Activated T-helper 1 cell treated with Interleukin-2 at 50 U/mL for 16 hours (primary cell): ENCODE measurements around the gene NRDE2.
"Not testable (repeated sequence)": the region's sequence is repeated elsewhere in the genome, so short reads cannot be mapped to it uniquely, and the experiment has no call there.

Source experiments
- DNase-seq: peaks from one replicate; pipeline ENCODE4 v3.0.0-alpha.2; 2020; ENCODE audit warnings: low read depth

The NRDE2 gene

DNA sequence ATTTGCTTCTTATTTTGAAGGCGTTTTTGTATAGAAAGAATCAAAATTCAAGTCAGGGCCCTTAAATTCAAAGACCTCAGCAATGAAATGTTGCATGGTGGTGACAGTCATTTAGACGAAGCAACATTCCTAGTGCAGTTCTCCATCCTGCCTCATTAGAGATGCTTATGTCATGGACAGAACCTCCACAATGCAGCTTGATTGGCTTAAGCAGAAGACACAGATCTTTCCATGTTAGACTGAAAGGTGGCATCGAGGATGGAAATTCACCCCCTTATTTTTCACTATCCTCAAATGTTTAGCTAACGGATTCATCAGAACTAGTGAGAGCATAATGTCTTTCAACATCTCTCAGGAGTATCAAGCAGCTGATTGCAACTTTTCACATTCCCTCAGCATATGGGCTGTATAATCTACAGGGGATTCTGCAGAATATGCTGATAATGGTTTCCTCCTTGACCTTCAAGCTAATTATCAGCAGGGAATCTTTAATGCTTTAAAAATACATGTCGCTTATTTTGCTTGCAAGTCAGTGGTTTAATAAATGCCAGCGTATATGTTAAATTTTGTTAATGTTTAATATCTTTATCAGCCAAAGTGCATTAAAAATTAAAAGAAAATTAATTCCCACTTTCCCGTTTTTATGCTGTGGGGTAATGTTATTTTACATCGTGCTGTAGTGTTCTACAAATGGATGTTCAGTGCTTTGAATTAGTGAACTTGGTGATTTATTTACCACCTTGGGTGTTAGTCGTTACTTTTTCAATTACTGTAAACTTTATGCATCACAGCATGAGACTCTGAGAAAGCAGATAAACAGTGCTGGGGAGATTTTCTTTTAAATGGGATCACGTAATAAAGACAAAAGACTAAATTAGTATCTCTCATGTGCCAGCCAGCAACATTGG lies 12.8 kb upstream of the NRDE2 start:
- DNase-seq: no peak

DNA sequence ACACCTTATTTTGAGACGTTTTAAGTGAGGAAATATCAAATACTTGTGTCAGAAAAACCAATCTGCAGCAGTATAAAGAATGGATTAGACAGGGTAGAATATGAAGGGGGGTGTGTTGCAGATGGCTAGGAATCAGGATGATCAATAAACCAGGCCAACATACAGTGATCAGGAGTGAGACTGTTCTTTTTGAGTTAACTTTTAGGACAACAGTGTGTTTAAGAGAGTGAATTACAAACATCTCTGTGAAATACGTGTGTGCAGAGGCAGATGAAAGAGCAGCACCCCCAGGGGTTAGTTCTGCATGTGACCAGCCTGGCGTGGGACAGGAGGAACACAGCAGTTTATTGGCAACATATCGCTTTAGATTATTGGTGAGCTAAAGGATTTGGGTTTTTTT lies 10.6 kb upstream of the NRDE2 start:
- no peak for DNase-seq

DNA sequence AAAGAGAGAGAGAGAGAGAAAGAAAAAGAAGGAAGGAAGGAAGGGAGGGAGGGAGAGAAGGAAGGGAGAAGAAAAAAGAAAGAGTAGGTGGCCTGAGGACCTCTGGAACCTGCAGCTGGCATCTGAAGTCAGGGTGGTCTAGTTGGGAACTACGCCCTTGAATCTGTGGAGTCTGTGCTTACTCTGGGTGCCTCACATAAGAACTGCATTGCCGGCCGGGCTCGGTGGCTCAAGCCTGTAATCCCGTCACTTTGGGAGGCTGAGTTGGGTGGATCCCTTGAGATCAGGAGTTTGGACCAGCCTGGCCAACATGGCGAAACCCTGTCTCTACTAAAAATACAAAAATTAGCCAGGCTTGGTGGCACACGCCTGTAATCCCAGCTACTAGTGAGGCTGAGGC lies 10.0 kb upstream of the NRDE2 start:
- DNase-seq: no peak

DNA sequence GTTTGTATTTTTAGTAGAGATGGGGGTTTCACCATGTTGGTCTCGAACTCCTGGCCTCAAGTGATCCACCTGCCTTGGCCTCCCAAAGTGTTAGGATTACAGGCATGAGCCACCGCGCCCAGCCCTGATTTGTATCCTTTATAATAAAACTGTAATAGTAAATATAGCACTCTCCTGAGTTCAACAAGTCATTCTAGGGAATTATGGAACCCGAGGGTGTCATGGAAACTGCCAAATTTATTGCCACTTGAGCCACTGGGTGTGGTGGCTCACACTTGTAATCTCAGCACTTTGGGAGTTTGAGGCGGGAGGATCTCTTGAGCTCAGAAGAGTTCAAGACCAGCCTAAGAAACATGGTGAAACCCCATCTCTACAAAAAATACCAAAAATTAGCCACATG lies 9.5 kb upstream of the NRDE2 start:
- not testable (repeated sequence) for DNase-seq

DNA sequence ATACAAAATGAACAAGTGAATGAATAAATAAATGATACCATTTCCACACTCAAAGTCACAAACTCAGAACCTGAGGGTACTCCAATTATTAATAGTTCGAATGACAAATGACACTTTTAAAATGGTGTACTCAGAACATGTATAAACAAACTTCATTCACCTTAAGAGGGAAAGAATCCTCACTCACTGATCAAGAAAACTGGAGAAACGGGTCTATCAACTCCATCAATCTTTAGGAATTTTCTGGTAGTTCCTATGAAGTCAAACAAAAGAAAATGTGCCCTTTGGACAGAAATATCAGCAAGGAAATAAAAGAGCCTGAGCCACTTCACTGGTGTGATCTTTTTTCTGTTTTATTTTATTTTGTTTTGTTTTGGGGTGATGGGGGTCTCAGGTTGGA lies 5.2 kb upstream of the NRDE2 start:
- no peak for DNase-seq

DNA sequence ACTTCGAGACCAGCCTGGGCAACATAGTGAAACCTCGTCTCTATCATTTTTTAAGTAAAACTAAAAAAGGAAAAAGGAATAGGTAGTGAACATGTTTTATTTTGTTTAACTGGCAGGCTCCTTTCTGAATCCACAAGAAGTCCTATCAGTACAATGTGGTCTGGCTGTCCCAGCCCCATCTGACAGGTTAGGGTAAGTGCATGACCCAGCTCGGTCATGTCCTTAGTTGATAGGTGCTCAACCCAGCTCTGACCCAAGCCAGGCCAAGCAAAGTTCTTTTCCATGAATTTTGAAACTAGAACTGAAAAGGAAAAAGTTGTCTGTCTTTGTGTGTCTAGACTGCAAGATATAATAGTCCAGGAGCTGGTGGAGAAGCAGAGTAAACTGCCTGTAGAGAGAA lies 4.7 kb upstream of the NRDE2 start:
- no peak for DNase-seq

DNA sequence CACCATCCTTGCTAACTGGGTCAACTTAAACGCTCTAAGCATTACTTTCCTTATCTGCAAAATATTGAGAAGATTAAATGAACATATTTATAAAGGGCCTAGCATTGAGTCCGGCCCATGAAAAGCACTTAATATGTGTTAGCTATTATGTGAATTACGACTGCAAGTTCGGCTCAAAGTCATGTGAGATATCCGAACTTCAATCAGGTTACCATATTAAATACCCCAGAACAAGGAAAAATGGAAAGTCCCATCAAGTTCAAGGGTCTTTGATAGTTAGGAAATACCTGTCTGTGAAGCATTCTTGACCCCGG lies 487 bp upstream of the NRDE2 start:
- DNase-seq: no peak

DNA sequence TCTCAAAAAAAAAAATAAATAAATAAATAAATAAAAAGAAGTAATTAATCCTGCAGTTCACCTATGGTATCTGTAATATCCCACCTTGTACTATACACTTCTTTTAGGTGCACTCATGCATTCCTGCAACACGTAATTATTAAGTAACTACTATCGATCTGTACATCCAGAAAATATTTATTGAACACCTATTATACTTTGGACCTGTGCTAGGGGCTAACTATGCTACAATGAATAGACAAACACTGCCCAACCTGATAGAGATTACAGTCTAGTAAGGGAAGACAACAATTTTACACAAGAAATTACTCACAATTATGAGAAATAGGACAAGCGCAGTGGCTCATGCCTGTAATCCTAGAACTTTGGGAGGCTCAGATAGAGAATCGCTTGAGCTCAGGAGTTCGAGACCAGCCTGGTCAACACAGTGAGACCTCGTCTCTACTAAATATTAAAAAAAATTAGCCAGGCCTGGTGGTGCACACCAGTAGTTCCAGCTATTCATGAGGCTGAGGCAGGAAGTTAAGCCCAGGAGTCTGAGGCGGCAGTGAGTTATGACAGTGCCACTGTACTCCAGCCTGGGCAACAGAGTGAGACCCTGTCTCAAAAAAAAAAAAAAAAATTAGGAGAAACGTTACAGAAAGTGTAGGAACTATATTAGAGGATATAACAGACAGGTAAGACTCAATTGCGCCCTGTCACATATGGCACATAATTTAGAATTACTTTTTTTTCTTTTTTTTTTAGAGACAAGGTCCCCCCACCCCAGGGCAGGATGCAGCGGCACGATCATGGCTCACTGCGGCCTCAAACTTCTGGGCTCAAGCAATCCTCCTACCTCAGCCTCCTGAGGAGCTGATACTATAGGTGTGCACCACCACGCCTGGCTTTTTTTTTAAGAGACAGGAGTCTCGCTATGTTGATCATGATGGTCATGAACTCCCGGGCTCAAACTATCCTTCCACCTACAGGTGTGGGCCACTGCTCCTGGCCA lies 1.2 kb downstream of the NRDE2 start:
- DNase-seq: no peak

DNA sequence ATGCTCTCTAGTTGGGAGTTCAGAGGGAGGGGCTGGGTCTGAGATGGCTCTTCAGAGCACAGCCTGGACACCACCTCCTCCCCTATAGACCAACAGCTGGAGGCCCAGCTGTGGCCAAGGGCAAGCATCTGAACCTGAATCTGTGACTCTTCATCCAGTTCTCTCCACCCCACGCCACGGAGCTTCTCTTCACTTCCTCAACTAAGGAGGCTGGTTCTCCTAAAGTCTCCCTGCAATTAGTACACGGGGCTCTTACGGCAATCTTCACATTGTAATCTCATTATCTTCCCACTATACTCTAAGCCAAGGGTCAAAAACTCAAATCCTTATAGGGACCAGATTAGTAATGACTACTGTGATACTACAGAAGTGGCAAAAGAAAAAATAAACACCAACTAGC lies 9.8 kb downstream of the NRDE2 start:
- no peak for DNase-seq

DNA sequence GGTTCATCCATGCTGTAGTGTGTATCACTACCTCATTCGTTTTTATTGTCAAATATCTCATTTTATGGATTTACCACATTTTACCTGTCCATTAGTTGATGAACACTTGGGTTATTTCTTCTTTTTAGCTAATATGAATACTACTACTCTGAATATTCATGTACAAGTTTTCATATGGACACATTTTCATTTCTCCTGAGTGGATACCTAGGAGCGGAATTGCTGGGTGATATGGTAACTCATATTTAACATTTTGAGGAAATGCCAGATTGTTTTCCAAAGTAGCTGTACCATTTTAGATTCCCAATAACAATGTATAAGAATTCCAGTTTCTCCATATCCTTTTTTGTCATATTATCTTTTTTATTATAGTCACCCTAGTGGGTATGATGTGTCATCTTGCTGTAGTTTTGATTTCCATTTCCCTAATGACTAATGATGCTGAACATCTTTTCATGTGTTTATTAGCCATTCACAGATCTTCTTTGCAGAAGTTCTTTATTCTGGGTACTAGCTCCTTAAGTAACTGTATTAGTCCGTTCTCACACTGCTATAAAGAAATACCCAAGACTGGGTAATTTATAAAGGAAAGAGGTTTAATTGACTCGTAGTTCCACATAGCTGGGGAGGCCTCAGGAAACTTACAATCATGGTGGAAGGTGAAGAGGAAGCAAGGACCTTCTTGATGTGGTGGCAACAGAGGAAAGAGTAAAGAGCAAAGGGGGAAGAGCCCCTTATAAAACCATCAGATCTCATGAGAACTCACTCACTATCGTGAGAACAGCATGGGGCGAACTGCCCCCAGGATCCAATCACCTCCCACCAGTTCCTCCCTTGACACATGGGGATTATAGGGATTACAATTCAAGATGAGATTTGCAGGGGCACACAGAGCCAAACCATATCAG lies 11.9 kb downstream of the NRDE2 start:
- no peak for DNase-seq

DNA sequence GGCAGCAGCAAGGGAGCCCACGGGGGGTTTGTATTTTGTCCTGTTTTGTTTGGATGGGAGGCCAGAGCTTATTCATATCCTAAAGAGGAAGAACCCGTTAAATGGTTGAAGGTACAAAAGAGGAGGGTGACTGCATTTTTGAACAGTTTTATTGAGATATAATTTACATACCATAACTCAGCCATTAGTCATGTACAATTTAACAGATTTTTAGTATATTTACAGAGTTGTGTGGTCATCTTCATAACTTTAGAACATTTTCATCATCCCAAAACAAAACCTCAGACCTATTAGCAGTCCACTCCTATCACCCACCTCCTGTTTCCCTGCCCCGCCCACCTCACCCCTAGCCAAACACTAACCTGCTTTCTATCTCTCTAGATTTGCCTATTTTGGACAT lies 12.6 kb downstream of the NRDE2 start:
- no peak for DNase-seq

DNA sequence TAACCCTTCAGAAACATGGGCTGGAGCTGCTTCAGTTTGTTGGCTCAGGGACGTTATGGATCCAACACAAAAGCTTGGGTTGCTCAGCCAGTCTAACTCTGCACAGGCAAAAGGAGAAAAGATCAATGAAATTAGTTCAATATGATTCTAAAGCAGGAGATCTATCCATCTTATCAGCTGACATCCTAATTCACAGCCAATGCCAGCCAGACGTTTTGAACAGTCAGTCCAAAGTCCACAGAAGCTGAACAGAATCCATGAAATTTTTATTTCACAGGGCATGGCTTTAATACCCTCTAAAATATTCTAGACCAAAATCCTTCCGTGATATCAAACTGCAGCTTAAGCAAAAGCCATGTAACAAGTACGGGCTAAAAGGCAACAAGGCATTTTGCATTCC lies 13.7 kb downstream of the NRDE2 start:
- DNase-seq: no peak

DNA sequence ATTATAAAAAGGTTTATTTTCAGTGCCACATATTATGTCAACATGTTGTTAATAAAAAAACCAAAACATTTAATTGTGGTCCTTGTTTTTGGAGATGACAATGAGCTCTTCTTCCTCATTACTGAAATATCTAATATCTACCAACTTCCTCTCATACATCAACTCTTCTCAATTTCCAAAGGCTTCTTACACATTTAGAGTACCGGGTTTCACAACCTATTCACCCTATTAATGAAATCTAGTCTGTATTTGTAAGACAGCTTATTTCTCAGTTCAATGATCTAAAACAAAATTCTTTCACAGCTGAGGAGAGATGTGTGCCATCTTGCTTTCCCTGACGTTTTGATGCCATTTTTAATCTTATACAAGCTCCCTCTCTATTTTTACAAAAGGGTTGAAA lies 14.5 kb downstream of the NRDE2 start:
- no peak for DNase-seq

DNA sequence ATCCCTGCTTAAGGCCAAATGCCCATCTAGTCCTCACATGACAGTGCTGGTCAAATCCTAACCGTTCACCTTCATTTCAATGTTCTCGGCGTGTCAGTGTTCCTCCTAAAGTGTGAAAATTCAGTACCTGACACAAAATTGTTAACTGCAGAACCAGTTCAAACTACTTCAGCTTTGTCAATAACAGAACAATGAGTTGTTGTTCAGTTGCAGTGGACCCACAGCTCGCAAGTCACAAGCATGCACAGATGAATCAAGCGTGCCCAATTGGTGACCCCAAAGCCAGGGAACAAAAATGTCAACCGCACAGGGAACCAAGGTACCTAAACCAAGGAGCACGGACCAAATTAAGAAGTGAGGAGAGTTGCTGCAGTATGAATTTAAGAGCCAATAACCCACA lies 23.2 kb downstream of the NRDE2 start:
- no peak for DNase-seq

DNA sequence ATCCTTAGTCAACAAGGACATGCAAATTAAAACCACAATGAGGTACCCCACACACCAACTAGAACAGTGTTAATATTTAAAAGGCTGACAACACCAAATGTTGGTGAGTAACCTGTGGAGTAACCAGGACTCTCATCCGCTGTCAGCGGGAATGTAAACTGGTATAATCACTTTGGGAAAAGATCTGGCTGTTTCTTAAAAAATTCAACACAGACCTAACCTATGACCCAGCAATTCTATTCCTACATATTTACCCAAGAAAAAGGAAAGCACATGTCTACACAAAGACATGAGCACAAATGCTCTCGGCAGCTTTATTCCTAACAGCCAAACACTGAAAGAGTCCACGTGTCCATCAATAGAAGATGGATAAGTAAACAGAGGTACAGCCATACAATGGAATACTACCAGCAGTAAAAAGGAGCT lies 26.6 kb downstream of the NRDE2 start:
- DNase-seq: no peak

DNA sequence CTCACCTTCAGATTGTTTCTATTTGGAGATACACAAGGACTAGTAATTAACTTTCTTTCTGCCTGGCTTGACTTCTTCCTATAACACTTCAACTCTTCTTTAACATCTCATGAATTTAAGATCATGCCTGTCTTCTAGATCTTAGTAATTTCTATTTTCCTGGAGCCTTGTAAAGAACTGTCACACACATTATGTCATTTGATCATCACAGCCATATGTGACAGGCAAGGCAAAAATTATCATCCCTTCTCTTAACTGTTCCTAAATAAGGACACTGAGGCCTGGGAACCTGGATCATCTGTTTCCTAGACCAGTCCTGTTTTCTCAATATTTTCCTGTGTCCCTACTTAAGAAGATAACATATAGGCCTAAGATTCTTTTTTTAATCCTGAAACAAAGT lies 27.2 kb downstream of the NRDE2 start:
- DNase-seq: no peak

DNA sequence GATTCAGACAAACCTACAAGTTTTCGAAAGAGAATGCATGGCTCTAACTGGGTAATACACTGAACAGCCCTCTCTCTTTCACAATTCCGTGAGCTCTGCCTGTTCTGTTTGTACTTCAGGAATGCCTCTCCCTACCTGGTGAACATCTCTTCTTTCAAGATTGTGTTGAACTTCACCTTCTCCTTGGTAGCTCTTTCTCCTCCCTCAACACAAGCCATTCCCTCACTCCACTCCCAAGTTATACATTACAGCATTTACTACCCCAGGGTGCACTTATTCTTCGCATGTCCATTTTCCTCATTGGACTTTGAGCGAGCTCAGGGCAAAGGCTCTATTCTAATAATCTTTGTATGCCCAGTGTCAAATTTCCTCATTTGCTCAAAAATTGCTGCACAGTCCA lies 28.3 kb downstream of the NRDE2 start:
- DNase-seq: no peak

DNA sequence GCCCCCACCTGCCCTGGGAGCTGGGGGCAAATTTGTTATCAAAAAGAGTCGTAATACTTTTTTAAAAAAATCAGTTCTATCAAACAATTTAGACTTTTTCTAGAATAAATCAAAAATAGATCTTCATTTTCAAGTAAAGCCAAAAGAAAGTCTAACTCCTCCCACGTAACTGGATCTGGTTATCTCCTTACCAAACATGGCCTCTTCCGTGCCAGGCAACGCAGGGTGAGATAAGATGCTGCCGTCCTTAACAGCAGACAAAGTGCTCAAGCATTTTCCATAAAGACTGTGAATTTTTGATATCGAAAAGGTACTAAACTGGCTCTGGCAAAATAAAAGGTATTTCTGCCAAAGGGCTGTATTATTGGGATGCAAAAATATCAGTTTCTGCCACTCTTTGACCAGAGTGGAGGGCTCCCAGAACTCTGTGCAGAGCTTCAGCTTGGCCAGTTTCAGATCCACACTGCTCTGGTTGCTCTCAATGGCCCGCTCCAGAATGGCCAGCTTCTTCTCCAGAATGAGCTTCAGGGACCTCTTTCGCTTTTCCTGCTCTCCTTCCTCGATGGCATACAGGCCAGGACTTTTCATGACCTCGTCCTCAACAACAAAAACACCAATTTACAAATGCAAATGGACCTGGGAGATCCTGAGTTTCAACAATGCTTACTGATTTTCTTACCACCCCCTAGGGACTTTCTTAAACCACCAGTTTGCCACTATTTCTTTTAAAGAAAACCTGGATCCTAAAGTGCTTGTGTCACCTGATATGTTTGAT lies 29.0 kb downstream of the NRDE2 start:
- no peak for DNase-seq

DNA sequence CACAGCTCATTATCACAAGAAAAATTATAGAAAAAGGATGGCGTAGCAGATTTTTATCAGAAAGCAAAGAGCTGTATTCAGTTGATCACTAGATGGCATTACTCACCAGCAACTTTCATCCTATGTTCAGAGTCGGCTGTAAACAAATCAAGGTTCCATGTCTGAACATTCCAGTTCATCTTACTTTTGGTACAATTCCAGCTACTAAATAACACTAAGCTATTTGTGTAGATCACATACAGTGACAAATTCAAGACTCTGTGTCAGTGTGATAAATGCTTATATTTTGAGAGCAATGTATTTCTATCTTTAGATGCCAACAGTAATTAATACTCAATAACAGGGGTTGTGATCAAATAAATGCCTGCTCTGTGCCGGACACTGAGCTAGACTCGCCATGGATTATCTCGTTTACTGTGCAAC lies 30.1 kb downstream of the NRDE2 start:
- DNase-seq: no peak

DNA sequence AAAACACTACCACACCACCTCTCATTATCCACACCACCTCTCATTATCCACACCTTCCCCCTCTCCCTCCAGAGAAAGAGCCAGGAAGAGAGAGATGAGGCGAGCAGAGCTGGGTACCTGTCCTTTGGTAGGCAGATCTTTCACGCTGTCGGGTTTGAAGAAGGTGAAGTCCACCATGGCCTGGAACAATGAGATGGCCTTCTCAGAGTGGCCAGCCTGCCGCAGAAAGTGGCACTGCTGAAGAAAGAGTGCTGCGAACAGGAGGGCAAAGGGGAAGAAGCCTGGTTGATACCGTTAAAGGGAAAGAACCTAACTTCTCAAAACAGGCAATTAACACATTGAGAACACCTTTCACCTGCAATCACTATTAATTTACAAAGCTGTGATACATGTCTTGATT lies 30.6 kb downstream of the NRDE2 start:
- no peak for DNase-seq

DNA sequence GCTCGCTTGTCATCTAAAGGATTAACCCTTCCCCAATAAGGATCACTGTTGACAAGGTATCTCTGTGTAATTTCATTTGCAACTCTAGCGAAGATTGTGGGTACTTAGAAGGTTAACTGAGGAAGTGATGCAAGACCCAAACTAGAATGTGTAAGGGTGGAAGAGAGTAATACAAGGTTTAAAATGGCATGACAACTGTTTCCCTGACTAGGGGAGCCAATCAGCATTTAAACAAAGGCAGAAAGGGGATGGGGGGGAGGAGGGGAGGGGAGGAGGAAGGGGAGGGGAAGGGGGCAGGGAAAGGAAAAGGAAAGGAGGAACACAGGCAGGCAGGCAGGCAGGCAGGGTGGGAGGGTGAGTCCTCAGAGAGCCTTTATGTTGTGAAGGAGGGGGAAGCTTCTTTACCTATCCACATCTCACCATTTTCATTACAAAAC lies 31.1 kb downstream of the NRDE2 start:
- DNase-seq: no peak
